ENCODE data around the gene PNP.

Gene PNP

GRCh38 chr14:20455355-20456300 is 13.6 kb upstream of the PNP start:
- DNase-seq: peak; percentile 76 to 94

DNA sequence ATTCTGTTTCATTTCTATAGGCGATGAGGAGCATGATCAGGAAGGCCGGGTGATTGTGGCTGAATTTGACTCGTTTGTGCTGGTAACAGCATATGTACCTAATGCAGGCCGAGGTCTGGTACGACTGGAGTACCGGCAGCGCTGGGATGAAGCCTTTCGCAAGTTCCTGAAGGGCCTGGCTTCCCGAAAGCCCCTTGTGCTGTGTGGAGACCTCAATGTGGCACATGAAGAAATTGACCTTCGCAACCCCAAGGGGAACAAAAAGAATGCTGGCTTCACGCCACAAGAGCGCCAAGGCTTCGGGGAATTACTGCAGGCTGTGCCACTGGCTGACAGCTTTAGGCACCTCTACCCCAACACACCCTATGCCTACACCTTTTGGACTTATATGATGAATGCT is 12.2 kb upstream of the PNP start:
- DNase-seq: no peak

- DNase-seq: no peak
Observed at GRCh38 chr14:20458031-20458789, 11.0 kb upstream of the PNP start.

GRCh38 chr14:20460458-20461224 is 8.6 kb upstream of the PNP start:
- DNase-seq: no peak

GRCh38 chr14:20461225-20462141 is 7.7 kb upstream of the PNP start, which contains the start of gene PIP4P1:
TSS of gene PIP4P1 (minus strand) at chr14:20461434. CDS start at chr14:20461325, 109 bp downstream.
- DNase-seq: peak; percentile 99 to 100

- DNase-seq: no peak
Observed at GRCh38 chr14:20468764-20469241, 403 bp upstream of the PNP start.

DNA sequence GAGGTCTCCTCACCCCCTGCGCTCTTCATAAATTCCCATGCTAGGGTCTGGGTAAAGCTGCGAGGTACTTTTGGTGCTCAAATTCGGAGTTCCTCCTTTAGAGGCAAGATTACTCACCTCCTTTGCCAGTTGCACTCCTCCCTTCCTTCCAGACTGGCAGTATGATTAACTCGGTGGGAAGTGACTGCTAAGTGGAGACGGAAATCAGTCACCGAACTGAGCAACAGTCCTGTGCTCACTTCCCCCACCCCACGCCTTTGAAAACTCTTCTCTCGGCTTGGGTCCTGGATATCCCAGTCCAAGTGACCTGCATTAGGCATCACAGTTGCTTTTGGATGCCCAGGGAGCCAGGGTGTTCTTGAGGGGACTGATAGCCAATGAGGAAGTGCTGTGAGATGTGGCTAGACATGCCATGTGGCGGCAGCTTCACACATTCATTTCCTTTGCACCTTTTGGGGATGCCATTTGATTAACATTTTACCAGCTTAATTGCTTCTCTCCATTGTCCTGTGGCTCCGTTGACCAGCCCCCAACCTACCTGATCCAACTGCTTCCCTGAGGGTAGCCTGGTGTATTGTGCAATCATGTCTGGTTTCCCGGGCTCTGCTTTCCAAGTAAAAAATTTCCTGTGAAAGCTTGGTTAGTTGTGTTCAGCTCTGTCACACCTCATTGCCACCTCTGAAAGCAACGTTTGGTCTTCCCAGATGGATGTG is 840 bp downstream of the PNP start:
- DNase-seq: peak; percentile 26 to 74

GRCh38 chr14:20470603-20470901 is 1.3 kb downstream of the PNP start:
- DNase-seq: peak in 1 of 2 experiments; percentile 35

GRCh38 chr14:20472536-20473169 is 3.4 kb downstream of the PNP start:
- no peak for DNase-seq

- no peak for DNase-seq
Observed at GRCh38 chr14:20476776-20477175, 7.6 kb downstream of the PNP start.

GRCh38 chr14:20477211-20477876 is 8.1 kb downstream of the PNP start:
- DNase-seq: peak; percentile 34 to 70

DNA sequence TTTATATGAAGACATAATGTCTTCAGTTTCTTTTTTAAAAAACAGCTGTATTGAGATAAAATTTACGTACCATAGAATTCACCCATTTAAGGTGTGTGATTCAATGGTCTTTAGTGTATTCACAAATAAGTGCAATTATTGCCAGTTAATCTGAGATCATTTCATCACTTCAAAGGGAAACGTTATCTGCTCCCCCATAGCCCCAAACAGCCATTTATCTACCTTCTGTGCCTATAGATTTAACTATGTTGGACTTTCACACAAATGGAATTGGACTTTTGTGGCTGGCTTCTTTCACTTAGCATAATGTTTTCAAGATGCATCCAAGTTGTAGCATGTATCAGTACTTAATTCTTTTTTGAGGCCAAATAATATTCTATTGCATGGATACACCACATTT is 9.7 kb downstream of the PNP start:
- DNase-seq: no peak

DNA sequence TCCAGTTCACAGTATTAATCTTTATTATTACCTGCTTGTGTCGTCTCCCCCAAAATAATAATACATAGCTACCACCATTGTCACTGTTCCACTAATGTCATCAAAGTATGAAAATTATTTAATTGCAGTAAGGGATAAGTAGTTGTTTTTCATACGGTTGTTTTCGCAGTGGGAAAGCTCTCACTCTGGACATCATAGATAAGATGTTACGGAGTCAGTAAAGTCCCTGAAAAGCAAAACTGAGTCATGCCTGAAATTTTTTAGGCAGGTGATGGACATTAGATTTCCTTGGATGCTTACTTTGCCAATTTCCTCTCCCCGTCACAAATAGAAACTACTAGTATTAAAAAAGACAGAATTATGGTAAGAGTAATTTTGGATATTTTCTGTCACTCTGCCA is 13.2 kb downstream of the PNP start:
- DNase-seq: no peak

GRCh38 chr14:20485900-20486299 is 16.7 kb downstream of the PNP start:
- DNase-seq: no peak

DNA sequence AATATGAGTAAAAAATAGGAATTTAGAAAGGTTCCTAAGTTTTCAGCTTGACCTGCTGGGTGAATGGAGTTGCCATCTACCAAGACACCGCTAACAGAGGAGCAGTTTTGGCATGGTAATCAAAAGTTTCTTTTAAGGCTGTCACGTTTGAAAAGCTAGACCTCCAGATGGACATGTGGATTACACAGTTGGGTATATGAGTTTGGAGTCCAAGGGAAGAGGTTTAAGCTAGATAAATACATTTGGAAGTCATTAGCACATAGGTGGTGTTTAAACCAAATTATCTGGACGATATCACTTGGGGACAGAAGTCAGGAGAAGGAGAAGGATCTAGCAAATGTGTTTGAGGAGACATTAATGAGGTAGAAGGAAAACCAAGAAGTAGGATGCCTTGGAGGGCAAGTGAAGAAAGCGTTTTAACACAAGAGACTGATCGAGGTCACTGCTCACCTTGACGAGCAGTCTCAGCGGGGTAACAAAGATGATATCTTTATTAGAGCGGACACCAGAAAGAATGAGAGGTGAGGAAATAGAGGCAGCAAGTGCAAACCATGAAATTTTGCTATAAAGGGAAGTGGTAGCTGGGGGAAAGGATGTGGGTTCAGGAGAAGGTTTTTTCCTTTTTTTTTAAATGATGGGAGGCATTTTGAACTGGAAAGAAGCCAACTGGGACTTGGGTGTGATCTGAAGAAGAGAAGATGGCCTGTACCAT is 17.6 kb downstream of the PNP start:
- DNase-seq: no peak

- no peak for DNase-seq
Observed at GRCh38 chr14:20487396-20487725, 18.2 kb downstream of the PNP start.

GRCh38 chr14:20489093-20489994 is 20.1 kb downstream of the PNP start:
- no peak for DNase-seq

DNA sequence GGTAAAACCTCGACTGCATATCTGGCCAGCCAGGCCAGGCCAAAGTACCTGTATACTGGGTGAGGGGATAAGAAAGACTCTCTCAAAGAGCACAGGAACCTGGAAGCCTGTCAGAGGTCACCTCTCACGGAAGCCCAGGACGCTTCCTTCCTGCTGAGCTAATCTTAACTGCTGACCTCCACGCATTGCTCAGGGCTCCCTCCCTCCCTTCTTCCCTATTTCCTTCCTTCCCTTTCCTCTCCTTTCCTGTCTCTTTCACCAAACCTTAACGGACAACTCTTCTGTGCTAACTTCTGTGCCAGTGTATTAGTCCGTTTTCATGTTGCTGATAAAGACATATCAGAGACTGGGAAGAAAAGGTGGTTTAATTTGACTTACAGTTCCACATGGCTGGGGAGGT is 21.4 kb downstream of the PNP start:
- no peak for DNase-seq

GRCh38 chr14:20492486-20492885 is 23.3 kb downstream of the PNP start:
- no peak for DNase-seq
